Measurements from ENCODE around the gene SNX10. TPM values are rescaled to one million over a fixed set of nuclear protein-coding genes. Genes with fewer than 3 reads are reported as not detected.

The SNX10 gene
- total and polyA plus RNA-seq, 11 donors = 0.36 to 22.1 (median 1.1) TPM

DNA sequence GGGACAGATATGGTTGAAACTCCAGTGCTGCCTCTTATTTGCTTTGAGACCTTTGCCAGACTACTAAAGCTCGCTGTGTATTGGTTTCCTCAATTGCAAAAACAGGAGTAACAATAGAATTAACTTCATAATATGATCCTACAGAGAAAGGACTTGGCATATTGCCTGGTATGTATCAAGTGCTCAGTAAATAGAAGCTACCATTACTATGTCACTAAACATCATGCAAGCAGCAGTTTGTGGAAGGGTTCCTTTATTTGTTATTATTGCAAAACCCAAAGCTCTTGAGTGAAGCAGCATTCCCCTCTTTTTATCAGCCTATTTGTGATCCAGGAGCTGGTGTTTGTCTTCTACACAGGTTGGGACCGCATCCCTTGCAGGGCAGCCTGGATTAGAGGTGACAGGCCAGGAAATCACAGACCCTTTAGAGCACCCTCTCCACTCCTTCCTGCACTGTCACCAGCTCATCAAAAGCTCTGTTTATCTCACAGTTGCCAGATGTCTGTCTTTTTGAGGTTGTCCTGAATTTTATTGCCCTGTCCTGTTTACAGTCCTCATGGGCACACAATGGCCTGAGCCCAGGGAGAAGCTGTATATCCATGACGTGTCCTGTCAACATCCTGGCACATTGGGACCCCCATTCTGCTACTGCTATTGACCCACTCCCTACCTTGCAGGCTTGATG is 121.5 kb downstream of the SNX10 start:
- no peak for ATAC-seq
- no peaks in the 10 kb centered on the region for H3K36me3 ChIP-seq
- H3K4me1 ChIP-seq = no peaks in the 10 kb centered on the region
- no peak overlapping the region for H3K4me3 ChIP-seq
- 56 to 68% (median 64%) methylated on average over 3 of the region's 3 CpGs for WGBS, 4 donors
- no peaks in the 10 kb centered on the region for H3K9me3 ChIP-seq
- peaks cover 0 to 11% (median 0%) of the 10 kb centered on the region in 9 donors for H3K27me3 ChIP-seq
- no peak overlapping the region for H3K27ac ChIP-seq
- no peak for DNase-seq
- TF ChIP-seq POLR2A (IDR thresholded peaks at IDR 0.05) = no peak
- TF ChIP-seq, protein P1, sequence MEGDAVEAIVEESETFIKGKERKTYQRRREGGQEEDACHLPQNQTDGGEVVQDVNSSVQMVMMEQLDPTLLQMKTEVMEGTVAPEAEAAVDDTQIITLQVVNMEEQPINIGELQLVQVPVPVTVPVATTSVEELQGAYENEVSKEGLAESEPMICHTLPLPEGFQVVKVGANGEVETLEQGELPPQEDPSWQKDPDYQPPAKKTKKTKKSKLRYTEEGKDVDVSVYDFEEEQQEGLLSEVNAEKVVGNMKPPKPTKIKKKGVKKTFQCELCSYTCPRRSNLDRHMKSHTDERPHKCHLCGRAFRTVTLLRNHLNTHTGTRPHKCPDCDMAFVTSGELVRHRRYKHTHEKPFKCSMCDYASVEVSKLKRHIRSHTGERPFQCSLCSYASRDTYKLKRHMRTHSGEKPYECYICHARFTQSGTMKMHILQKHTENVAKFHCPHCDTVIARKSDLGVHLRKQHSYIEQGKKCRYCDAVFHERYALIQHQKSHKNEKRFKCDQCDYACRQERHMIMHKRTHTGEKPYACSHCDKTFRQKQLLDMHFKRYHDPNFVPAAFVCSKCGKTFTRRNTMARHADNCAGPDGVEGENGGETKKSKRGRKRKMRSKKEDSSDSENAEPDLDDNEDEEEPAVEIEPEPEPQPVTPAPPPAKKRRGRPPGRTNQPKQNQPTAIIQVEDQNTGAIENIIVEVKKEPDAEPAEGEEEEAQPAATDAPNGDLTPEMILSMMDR (IDR thresholded peaks at IDR 0.05) = no peak
- intact Hi-C loops (cut with DNase I) = no loop called here

DNA sequence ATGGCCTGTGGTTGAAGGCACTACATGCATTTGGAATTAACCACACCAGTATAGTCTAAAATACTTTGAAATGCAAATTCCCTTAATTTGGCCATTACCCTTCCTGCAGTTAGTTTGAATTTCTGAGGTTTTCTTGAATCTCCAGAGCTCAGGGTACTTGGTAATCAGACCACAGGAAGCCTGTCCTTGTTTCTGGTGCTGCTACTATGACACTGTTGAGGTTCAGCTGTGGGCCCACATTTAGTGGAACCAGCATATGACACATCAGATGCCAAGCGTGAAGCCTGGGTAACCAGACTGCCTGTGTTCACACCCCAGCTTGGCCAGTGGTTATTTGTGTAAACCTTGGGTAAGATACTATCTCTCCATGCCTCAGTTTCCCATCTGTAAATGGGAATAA is 124.3 kb downstream of the SNX10 start:
- Histone ChIP-seq H3K27ac (no peak overlapping the region), H3K9me3 (no peaks in the 10 kb centered on the region), H3K27me3 (peaks cover 0 to 8% (median 0%) of the 10 kb centered on the region in 9 donors), H3K4me1 (no peaks in the 10 kb centered on the region), H3K4me3 (no peak overlapping the region), H3K36me3 (no peaks in the 10 kb centered on the region)
- WGBS, 4 donors = 93 to 100% (median 96%) methylated on average over 1 of the region's 1 CpG
- DNase-seq (no peak), ATAC-seq (no peak)
- no peak for TF ChIP-seq POLR2A (IDR thresholded peaks at IDR 0.05)
- TF ChIP-seq, protein P1 (IDR thresholded peaks at IDR 0.05) = no peak
- intact Hi-C loops (cut with DNase I) = no loop called here

DNA sequence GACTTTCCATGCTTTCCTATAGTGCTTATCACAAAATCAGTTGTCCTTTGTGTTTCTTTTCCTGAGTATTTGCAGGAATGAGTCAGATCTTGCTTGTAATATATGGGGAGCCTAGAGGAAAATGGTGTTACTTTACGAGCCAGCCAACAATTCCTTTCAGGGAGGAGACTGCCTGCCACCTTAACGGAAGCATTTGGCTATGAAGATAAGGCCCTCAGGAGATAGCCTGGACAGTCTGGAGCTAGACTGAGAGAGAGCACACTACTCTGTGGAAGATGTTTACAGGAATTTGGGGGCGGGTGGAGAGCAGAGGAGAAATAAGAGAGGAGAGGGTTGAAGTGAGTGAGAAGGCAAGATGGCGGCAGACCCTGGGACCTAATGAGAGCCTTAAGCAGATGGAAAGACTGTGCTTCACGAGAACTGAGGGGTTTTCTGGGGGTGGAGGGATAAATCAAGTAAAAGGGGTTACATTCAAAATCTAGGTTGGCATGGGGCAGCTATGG is 126.3 kb downstream of the SNX10 start:
- Histone ChIP-seq H3K9me3 (no peaks in the 10 kb centered on the region), H3K4me3 (no peak overlapping the region), H3K27ac (peak overlapping the region in 1 of 12 donors; percentile 17), H3K27me3 (peaks cover 0 to 4% (median 0%) of the 10 kb centered on the region in 9 donors), H3K4me1 (no peaks in the 10 kb centered on the region), H3K36me3 (no peaks in the 10 kb centered on the region)
- ATAC-seq (peak in 3 of 4 donors; percentile 41 to 63 (median 53)), DNase-seq (no peak)
- intact Hi-C loops (cut with DNase I) = no loop called here
- no peak for TF ChIP-seq POLR2A (IDR thresholded peaks at IDR 0.05)
- WGBS, 4 donors = 61 to 76% (median 66%) methylated on average over 5 of the region's 5 CpGs

DNA sequence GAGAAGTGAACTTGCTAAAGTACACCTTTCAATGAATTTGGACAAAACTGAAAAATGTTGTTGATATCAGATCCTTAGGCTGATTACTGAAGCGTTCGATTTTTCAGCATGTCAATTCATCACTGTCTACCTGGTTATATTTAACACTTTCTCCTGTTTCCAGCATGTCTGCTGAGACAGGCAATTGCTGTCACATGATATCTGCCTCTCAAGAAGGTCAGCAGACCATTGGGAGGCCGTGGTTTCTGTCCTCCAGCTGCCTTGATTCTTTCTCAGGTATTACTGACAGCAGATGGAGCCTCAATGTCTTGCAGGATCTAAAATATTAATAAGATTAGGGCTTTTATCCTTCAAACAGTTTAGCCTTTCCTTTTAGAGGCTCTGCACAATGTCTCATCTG is 127.5 kb downstream of the SNX10 start:
- Histone ChIP-seq H3K9me3 (no peaks in the 10 kb centered on the region), H3K36me3 (no peaks in the 10 kb centered on the region), H3K27me3 (peaks cover 0 to 4% (median 0%) of the 10 kb centered on the region in 9 donors), H3K4me1 (no peaks in the 10 kb centered on the region), H3K27ac (no peak overlapping the region), H3K4me3 (no peak overlapping the region)
- TF ChIP-seq, protein P1 (IDR thresholded peaks at IDR 0.05) = no peak
- TF ChIP-seq POLR2A (IDR thresholded peaks at IDR 0.05) = no peak
- ATAC-seq (no peak), DNase-seq (no peak)
- intact Hi-C loops (cut with DNase I) = no loop called here
- WGBS, 4 donors = 61 to 72% (median 70%) methylated on average over 3 of the region's 3 CpGs
